IMR-90 (cell line): ENCODE measurements around the gene KLF2. TPM values are rescaled to one million over a fixed set of nuclear protein-coding genes. Genes with fewer than 3 reads are reported as not detected.

Experiments used
- ATAC-seq: fragments of 200-7000 bp; cut with Tn5 transposase; 2 replicates; pipeline ENCODE4 v1.9.1; 2020; ENCODE audit warnings: low read depth, mild to moderate bottlenecking, moderate library complexity
- BruUV-seq: library from RNA; stranded (reverse); fragments of 400-500 nt; replicated peaks from 2 replicates; lab custom pipeline; 2021; lab: Mats Ljungman, UMichigan
- CTCF ChIA-PET: fragments of 300-600 bp; formaldehyde crosslinking; extraction: SDS; loops from one replicate; lab custom pipeline; 2021; ENCODE audit warnings: antibody characterized with exemption; lab: Yijun Ruan, JAX
- POLR2A ChIA-PET: fragments of 300-600 bp; sonication (Branson Sonifier 250); formaldehyde crosslinking; loops from one replicate; lab custom pipeline; 2022; ENCODE audit warnings: antibody characterized with exemption; ENCODE audit not compliant: unreplicated experiment; lab: Charles Lee
- DNase-seq: peaks from one replicate; pipeline ENCODE4 v3.0.0; 2013
- H2AFZ ChIP-seq: replicated peaks from 2 replicates; pipeline ENCODE3; 2013; ENCODE audit warnings: low read length, mild to moderate bottlenecking; ENCODE audit not compliant: poor library complexity
- H2AK5ac ChIP-seq: 2 replicates; pipeline ENCODE4 v1.6.1; 2013; ENCODE audit warnings: low read depth, low read length, inconsistent platforms
- H2AK9ac ChIP-seq: replicated peaks from 2 replicates; pipeline ENCODE3; 2013; ENCODE audit warnings: mild to moderate bottlenecking, low read depth, low read length, moderate library complexity; ENCODE audit not compliant: poor library complexity
- H2BK120ac ChIP-seq: 2 replicates; pipeline ENCODE4 v1.6.1; 2013; ENCODE audit warnings: low read depth, low read length, inconsistent platforms
- H2BK15ac ChIP-seq: 3 replicates; pipeline ENCODE4 v1.6.1; 2013; ENCODE audit warnings: low read depth, low read length, inconsistent platforms
- H2BK20ac ChIP-seq: 2 replicates; pipeline ENCODE4 v1.6.1; 2013; ENCODE audit warnings: low read depth, mild to moderate bottlenecking, inconsistent platforms, low read length, moderate library complexity
- H2BK5ac ChIP-seq: 2 replicates; pipeline ENCODE4 v1.6.1; 2013; ENCODE audit warnings: mild to moderate bottlenecking, low read depth, low read length, inconsistent platforms; ENCODE audit not compliant: poor library complexity, severe bottlenecking
- H3K14ac ChIP-seq: replicated peaks from 2 replicates; pipeline ENCODE4 v1.6.1; 2013; ENCODE audit warnings: low read depth, low read length, inconsistent platforms
- H3K18ac ChIP-seq: 2 replicates; pipeline ENCODE4 v1.6.1; 2013; ENCODE audit warnings: low read depth, low read length, control low read depth
- H3K23ac ChIP-seq: 2 replicates; pipeline ENCODE4 v1.6.1; 2013; ENCODE audit warnings: low read depth, low read length, inconsistent platforms
- H3K27ac ChIP-seq: 2 replicates; pipeline ENCODE4 v1.5.1; 2013; ENCODE audit warnings: mild to moderate bottlenecking, control low read depth, low read length; ENCODE audit not compliant: insufficient read depth
- H3K27me3 ChIP-seq: 2 replicates; pipeline ENCODE4 v1.6.1; 2013; ENCODE audit warnings: low read length; ENCODE audit not compliant: control insufficient read depth, insufficient read depth
- H3K36me3 ChIP-seq: 2 replicates; pipeline ENCODE4 v1.6.1; 2013; ENCODE audit warnings: low read length, mixed read lengths; ENCODE audit not compliant: control insufficient read depth, insufficient read depth
- H3K4ac ChIP-seq: 2 replicates; pipeline ENCODE4 v1.6.1; 2013; ENCODE audit warnings: low read depth, low read length, inconsistent platforms
- H3K4me1 ChIP-seq: 2 replicates; pipeline ENCODE4 v1.6.1; 2013; ENCODE audit warnings: low read length, mixed read lengths; ENCODE audit not compliant: control insufficient read depth, insufficient read depth
- H3K4me2 ChIP-seq: 2 replicates; pipeline ENCODE4 v1.6.1; 2013; ENCODE audit warnings: low read depth, mild to moderate bottlenecking, control low read depth, low read length, moderate library complexity
- H3K4me3 ChIP-seq: 2 replicates; pipeline ENCODE4 v1.5.1; 2013; ENCODE audit warnings: low read depth, mild to moderate bottlenecking, control low read depth, low read length, moderate library complexity; ENCODE audit not compliant: insufficient read depth
- H3K56ac ChIP-seq: 2 replicates; pipeline ENCODE4 v1.6.1; 2013; ENCODE audit warnings: low read length, inconsistent platforms; ENCODE audit not compliant: insufficient read depth; ENCODE audit errors: extremely low read depth
- H3K79me1 ChIP-seq, 2 experiments: 2 replicates each; pipeline ENCODE4 v1.6.1; 2013; ENCODE audit warnings: low read length in 2 of 2, inconsistent platforms in 1 of 2, low read depth in 1 of 2
- H3K9ac ChIP-seq: 2 replicates; pipeline ENCODE4 v1.6.1; 2013; ENCODE audit warnings: low read depth, low read length, control low read depth
- H3K9me1 ChIP-seq: 2 replicates; pipeline ENCODE4 v1.6.1; 2013; ENCODE audit warnings: low read length, inconsistent platforms; ENCODE audit not compliant: insufficient read depth
- H3K9me3 ChIP-seq: 2 replicates; pipeline ENCODE4 v1.6.1; 2013; ENCODE audit warnings: low read length; ENCODE audit not compliant: control insufficient read depth, insufficient read depth
- H4K20me1 ChIP-seq: 2 replicates; pipeline ENCODE4 v1.6.1; 2013; ENCODE audit warnings: low read length, inconsistent platforms; ENCODE audit not compliant: insufficient read depth
- H4K5ac ChIP-seq: 2 replicates; pipeline ENCODE4 v1.6.1; 2013; ENCODE audit warnings: mild to moderate bottlenecking, low read depth, low read length, control low read depth
- H4K8ac ChIP-seq, 2 experiments: 2 replicates each; pipeline ENCODE4 v1.6.1; 2013; ENCODE audit warnings: low read depth in 2 of 2, low read length in 2 of 2, control low read depth in 1 of 2, inconsistent platforms in 1 of 2
- H4K91ac ChIP-seq: 2 replicates; pipeline ENCODE4 v1.6.1; 2013; ENCODE audit warnings: low read depth, low read length, inconsistent platforms; ENCODE audit not compliant: insufficient read depth
- BHLHE40 ChIP-seq: fragments of 150-350 bp; IDR thresholded peaks from 2 replicates; pipeline ENCODE4 v1.6.1; 2016; ENCODE audit warnings: mild to moderate bottlenecking, low read depth, low read length
- CEBPB ChIP-seq: IDR thresholded peaks from 2 replicates; pipeline ENCODE4 v1.6.1; 2012; ENCODE audit warnings: low read depth, low read length, improper control_type of control experiment
- CHD1 ChIP-seq: IDR thresholded peaks from 2 replicates; pipeline ENCODE4 v1.6.1; 2012; ENCODE audit warnings: low read depth, low read length, improper control_type of control experiment
- FOS ChIP-seq: fragments of 150-350 bp; IDR thresholded peaks from 2 replicates; pipeline ENCODE4 v1.6.1; 2016; ENCODE audit warnings: low read depth, low read length
- MAFK ChIP-seq: IDR thresholded peaks from 2 replicates; pipeline ENCODE4 v1.6.1; 2012; ENCODE audit warnings: low read depth, low read length, improper control_type of control experiment
- MXI1 ChIP-seq: IDR thresholded peaks from 2 replicates; pipeline ENCODE4 v1.6.1; 2012; ENCODE audit warnings: low read depth, mild to moderate bottlenecking, low read length, moderate library complexity, borderline replicate concordance
- NFE2L2 ChIP-seq: fragments of 150-350 bp; IDR thresholded peaks from 2 replicates; pipeline ENCODE4 v1.6.1; 2016; ENCODE audit warnings: low read depth, mild to moderate bottlenecking, low read length
- RAD21 ChIP-seq: IDR thresholded peaks from 2 replicates; pipeline ENCODE4 v1.6.1; 2012; ENCODE audit warnings: low read length, improper control_type of control experiment
- RCOR1 ChIP-seq: IDR thresholded peaks from 2 replicates; pipeline ENCODE4 v1.6.1; 2012; ENCODE audit warnings: mild to moderate bottlenecking, low read length, improper control_type of control experiment; ENCODE audit not compliant: insufficient replicate concordance
- RFX5 ChIP-seq: IDR thresholded peaks from 2 replicates; pipeline ENCODE4 v1.8.0; 2012; ENCODE audit warnings: low read depth, mild to moderate bottlenecking, low read length, moderate library complexity
- WGBS, 2 experiments: methylation state at CpG; one replicate each; pipeline versions ENCODE4 v1.1.5 to v1.1.7; 2013; ENCODE audit warnings: missing lambda C conversion rate in 2 of 2; ENCODE audit not compliant: insufficient read length in 1 of 2; ENCODE audit errors: extremely low coverage in 2 of 2; 5-methylcytosine and 5-hydroxymethylcytosine counted together
- dilution Hi-C: fragments of 300-500 bp; cut with HindIII; formaldehyde crosslinking; loops from one replicate; pipeline ENCODE4 v1.14.3; 2018; ENCODE audit warnings: low sequenced_read_pairs; ENCODE audit not compliant: unreplicated experiment
- in situ Hi-C: fragments of 300-500 bp; cut with MboI; formaldehyde crosslinking; loops from 3 replicates; pipeline ENCODE4 v1.14.3; 2019; ENCODE audit warnings: low sequenced_read_pairs, inconsistent platforms, mixed read lengths
- intact Hi-C: fragments of 100-400 bp; cut with micrococcal nuclease; formaldehyde crosslinking; loops from 2 replicates; pipeline ENCODE4 v1.10.0; 2022
- polyA plus RNA-seq, 3 experiments: library from polyadenylated mRNA; depleted of rRNA; stranded (reverse); fragments of >200 nt; gene quantifications; 2 replicates each; pipeline ENCODE4 v1.2.3, GENCODE V29; 2012; ENCODE audit warnings: low replicate concordance in 1 of 3
- total RNA-seq: library from RNA; depleted of rRNA; stranded (reverse); fragments of >200 nt; gene quantifications from 2 replicates; pipeline ENCODE4 v1.2.3, GENCODE V29; 2012
- TF ChIP-seq, protein P1 (sequence below): fragments of 150-350 bp; IDR thresholded peaks from 2 replicates; pipeline ENCODE4 v1.6.1; 2016; ENCODE audit warnings: low read depth, mild to moderate bottlenecking, low read length, moderate library complexity, borderline replicate concordance
- TF ChIP-seq, protein P2 (sequence below): conservative IDR thresholded peaks from 2 replicates; pipeline ENCODE4 v1.5.1; 2012; ENCODE audit warnings: mild to moderate bottlenecking, low read depth, low read length, improper control_type of control experiment
- TF ChIP-seq, protein P3 (sequence below): fragments of 150-350 bp; IDR thresholded peaks from 2 replicates; pipeline ENCODE4 v1.6.1; 2017; ENCODE audit warnings: mild to moderate bottlenecking, antibody characterized with exemption, low read length, low read depth

Gene KLF2
- total and polyA plus RNA-seq, 2 of the 4 experiments (the other 2 are of a cell fraction): 1.1 to 34.4 TPM

DNA sequence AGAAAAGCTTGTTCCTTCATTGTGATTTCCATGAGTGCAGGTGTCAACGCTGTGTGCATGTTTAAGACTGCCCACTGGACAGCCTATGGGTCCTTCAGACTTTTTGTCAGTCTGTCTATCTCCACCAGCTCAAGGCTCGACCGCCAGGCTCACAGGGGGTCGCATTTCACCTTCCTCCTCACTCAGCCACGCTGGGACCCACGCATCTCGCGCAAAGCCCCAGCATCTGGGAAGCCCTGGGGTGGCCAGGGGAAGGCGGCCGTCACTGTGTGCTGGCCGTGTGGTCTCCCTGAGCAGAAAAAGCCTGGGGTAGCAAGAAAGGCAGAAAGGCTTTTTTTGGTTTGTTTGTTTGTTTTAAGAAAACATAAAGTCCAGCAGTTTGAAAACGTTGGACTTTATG, 48.5 kb downstream of the KLF2 start (continued):
- TF ChIP-seq, protein P1, sequence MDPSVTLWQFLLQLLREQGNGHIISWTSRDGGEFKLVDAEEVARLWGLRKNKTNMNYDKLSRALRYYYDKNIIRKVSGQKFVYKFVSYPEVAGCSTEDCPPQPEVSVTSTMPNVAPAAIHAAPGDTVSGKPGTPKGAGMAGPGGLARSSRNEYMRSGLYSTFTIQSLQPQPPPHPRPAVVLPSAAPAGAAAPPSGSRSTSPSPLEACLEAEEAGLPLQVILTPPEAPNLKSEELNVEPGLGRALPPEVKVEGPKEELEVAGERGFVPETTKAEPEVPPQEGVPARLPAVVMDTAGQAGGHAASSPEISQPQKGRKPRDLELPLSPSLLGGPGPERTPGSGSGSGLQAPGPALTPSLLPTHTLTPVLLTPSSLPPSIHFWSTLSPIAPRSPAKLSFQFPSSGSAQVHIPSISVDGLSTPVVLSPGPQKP: no peak
- TF ChIP-seq MAFK (no peak), NFE2L2 (no peak), RAD21 (no peak)

DNA sequence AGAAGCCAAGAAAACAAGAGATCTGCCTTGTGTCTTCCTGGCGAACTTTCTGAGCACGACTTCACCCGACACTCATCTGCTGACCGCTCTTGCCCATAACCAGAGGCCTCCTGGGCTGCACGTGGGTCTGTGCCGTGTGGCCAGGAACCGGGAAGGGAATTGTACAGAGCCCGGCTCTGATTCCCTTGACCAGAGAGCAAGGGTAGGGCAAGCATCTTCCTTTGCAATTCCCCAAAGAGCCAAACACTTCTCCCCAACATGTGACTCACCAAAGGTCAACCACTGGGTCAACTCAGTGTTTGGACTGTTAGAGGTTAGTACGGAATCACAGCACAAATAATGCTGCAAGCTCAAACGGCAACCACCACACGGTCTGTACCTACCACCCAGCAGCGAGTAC, 48.9 kb downstream of the KLF2 start:
- in situ Hi-C loops: no loop called here
- TF ChIP-seq CHD1 (no peak), MAFK (no peak), RFX5 (no peak), FOS (0 out of 2 replicates have a peak, but pooled peaks have one; percentile 15), CEBPB (no peak), RCOR1 (no peak), BHLHE40 (peak; percentile 32; the same call in 1 of the 2 replicates), NFE2L2 (no peak), MXI1 (peak; percentile 65; the same call in 1 of the 2 replicates)
- TF ChIP-seq, protein P2, sequence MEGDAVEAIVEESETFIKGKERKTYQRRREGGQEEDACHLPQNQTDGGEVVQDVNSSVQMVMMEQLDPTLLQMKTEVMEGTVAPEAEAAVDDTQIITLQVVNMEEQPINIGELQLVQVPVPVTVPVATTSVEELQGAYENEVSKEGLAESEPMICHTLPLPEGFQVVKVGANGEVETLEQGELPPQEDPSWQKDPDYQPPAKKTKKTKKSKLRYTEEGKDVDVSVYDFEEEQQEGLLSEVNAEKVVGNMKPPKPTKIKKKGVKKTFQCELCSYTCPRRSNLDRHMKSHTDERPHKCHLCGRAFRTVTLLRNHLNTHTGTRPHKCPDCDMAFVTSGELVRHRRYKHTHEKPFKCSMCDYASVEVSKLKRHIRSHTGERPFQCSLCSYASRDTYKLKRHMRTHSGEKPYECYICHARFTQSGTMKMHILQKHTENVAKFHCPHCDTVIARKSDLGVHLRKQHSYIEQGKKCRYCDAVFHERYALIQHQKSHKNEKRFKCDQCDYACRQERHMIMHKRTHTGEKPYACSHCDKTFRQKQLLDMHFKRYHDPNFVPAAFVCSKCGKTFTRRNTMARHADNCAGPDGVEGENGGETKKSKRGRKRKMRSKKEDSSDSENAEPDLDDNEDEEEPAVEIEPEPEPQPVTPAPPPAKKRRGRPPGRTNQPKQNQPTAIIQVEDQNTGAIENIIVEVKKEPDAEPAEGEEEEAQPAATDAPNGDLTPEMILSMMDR: no peak
- TF ChIP-seq, protein P3, sequence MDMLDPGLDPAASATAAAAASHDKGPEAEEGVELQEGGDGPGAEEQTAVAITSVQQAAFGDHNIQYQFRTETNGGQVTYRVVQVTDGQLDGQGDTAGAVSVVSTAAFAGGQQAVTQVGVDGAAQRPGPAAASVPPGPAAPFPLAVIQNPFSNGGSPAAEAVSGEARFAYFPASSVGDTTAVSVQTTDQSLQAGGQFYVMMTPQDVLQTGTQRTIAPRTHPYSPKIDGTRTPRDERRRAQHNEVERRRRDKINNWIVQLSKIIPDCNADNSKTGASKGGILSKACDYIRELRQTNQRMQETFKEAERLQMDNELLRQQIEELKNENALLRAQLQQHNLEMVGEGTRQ: peak; percentile 61

More for the DNA sequence above, 48.9 kb downstream of the KLF2 start:
- Histone ChIP-seq H2AFZ (no peak overlapping the region), H2BK20ac (no peak overlapping the region), H3K9me1 (peaks cover 20% of the 10 kb centered on the region; the same call in 1 of the 2 replicates), H3K36me3 (peaks cover 19% of the 10 kb centered on the region), H3K27me3 (no peaks in the 10 kb centered on the region), H2AK5ac (no peak overlapping the region), H3K9me3 (no peaks in the 10 kb centered on the region), H2BK15ac (no peak overlapping the region), H3K9ac (no peak overlapping the region), H2BK5ac (no peak overlapping the region), H3K18ac (no peak overlapping the region), H2AK9ac (no peak overlapping the region), H3K4me2 (no peak overlapping the region), H3K56ac (no peak overlapping the region), H4K91ac (no peak overlapping the region), H3K4me1 (peaks cover 10% of the 10 kb centered on the region; the same call in 1 of the 2 replicates), H3K79me1 (peaks cover under 1 to 21% of the 10 kb centered on the region in 2 experiments; a peak in 1 of 4 replicates), H3K14ac (no peak overlapping the region), H3K4ac (peak overlapping the region; percentile 49; the same call in 1 of the 2 replicates), H3K4me3 (no peak overlapping the region), H2BK120ac (no peak overlapping the region), H4K8ac (no peak overlapping the region), H3K23ac (no peak overlapping the region), H4K20me1 (0 out of 2 replicates have a peak, but pooled peaks cover 10% of the 10 kb centered on the region), H4K5ac (no peak overlapping the region), H3K27ac (0 out of 2 replicates have a peak overlapping the region, but pooled peaks have one; percentile 32)
- intact Hi-C loops (no loop called here), dilution Hi-C loops (no loop called here)
- 65% methylated on average over 4 of the region's 12 CpGs; no CpG with 5 or more reads in 1 of the 2 experiments for WGBS, 2 experiments
- POLR2A ChIA-PET: no interaction called here
- ATAC-seq (peak; percentile 90), DNase-seq (peak; percentile 83)
- no TSS peak for BruUV-seq
- CTCF ChIA-PET: interaction anchor here (0.7 to 1.4 kb wide), 2 partner anchors 9 to 48 kb away, joined by 3 read pairs; no protein-coding TSS in a partner anchor
